K562 (cell line): Measurements from ENCODE around the gene TTC21A. TPM values are rescaled to one million over a fixed set of nuclear protein-coding genes. Genes with fewer than 3 reads are reported as not detected.

Experiments used
- ATAC-seq: fragments of 200-7000 bp; cut with Tn5 transposase; 3 replicates; pipeline ENCODE4 v1.9.1; 2020; ENCODE audit warnings: moderate library complexity
- BruUV-seq: library from RNA; stranded (reverse); fragments of 400-500 nt; replicated peaks from 2 replicates; lab custom pipeline; 2021; lab: Mats Ljungman, UMichigan
- CTCF ChIA-PET: fragments of 300-600 bp; formaldehyde crosslinking; extraction: SDS; loops from one replicate; lab custom pipeline; 2021; ENCODE audit warnings: low intra/inter-chr PET ratio; lab: Yijun Ruan, JAX
- POLR2A ChIA-PET: fragments of 300-600, 350-650 bp; sonication (Branson Sonifier 250); formaldehyde crosslinking; extraction: SDS; loops from one replicate; lab custom pipeline; 2021; ENCODE audit warnings: antibody characterized with exemption, inconsistent platforms; lab: Yijun Ruan, JAX
- DNase-seq, 4 experiments: peaks; one replicate each; pipeline versions ENCODE4 v3.0.0 to v3.0.0-alpha.2; 2011 to 2018; ENCODE audit warnings: low spot score in 3 of 4, mixed read lengths in 3 of 4; ENCODE audit errors: extremely low read depth in 1 of 4
- FAIRE-seq: peaks from 2 replicates; lab custom pipeline; 2011; peaks lifted over from hg19 to GRCh38; lab: Jason Lieb, UNC
- H2AFZ ChIP-seq: 2 replicates; pipeline ENCODE4 v1.6.0; 2011; ENCODE audit warnings: low read depth, low read length, control low read depth, inconsistent platforms
- H3K27ac ChIP-seq: fragments of 200-600 bp; 3 replicates; pipeline ENCODE4 v1.8.0; 2011; ENCODE audit warnings: low read depth, mild to moderate bottlenecking, control low read depth, inconsistent platforms, low read length, moderate library complexity, mixed read lengths; ENCODE audit errors: extremely low read depth
- H3K27me3 ChIP-seq, 2 experiments: fragments of 300-600 bp in 1 of 2; 2 replicates in 1 of 2; 3 replicates in 1 of 2; pipeline versions ENCODE4 v1.6.0 to v1.8.0; 2011; ENCODE audit warnings: inconsistent platforms in 2 of 2, low read length in 2 of 2, mild to moderate bottlenecking in 1 of 2, mixed read lengths in 1 of 2, moderate library complexity in 1 of 2; ENCODE audit not compliant: control insufficient read depth in 2 of 2, insufficient read depth in 2 of 2
- H3K36me3 ChIP-seq: fragments of 300-600 bp; 3 replicates; pipeline ENCODE4 v1.8.0; 2011; ENCODE audit warnings: mild to moderate bottlenecking, low read length, inconsistent platforms; ENCODE audit not compliant: control insufficient read depth, insufficient read depth
- H3K4me1 ChIP-seq, 2 experiments: fragments of 200-600 bp in 1 of 2; replicated peaks in 1 of 2; 2 replicates in 1 of 2; 3 replicates in 1 of 2; pipeline versions ENCODE4 v1.5.1 to v1.8.0; 2011; ENCODE audit warnings: inconsistent platforms in 2 of 2, low read length in 2 of 2, mild to moderate bottlenecking in 1 of 2, mixed read lengths in 1 of 2, moderate library complexity in 1 of 2; ENCODE audit not compliant: control insufficient read depth in 2 of 2, insufficient read depth in 2 of 2
- H3K4me2 ChIP-seq: 2 replicates; pipeline ENCODE4 v1.6.1; 2011; ENCODE audit warnings: low read length, control low read depth, inconsistent platforms, mixed read lengths; ENCODE audit not compliant: insufficient read depth
- H3K4me3 ChIP-seq: fragments of 200-600 bp; sonication (generic), shearing (Covaris generic); 2 replicates; pipeline ENCODE4 v1.5.1; 2016; ENCODE audit warnings: control low read depth, inconsistent platforms
- H3K79me2 ChIP-seq: fragments of 200-600 bp; 3 replicates; pipeline ENCODE4 v1.8.0; 2011; ENCODE audit warnings: low read length, inconsistent platforms; ENCODE audit not compliant: control insufficient read depth, insufficient read depth
- H3K9ac ChIP-seq, 2 experiments: 2 replicates each; pipeline versions ENCODE4 v1.6.0 to v1.6.1; 2011; ENCODE audit warnings: low read depth in 2 of 2, low read length in 2 of 2, control low read depth in 1 of 2, inconsistent platforms in 1 of 2, mild to moderate bottlenecking in 1 of 2, mixed read lengths in 1 of 2; ENCODE audit not compliant: insufficient read depth in 1 of 2
- H3K9me1 ChIP-seq: one replicate; pipeline ENCODE4 v1.6.0; 2011; ENCODE audit warnings: inconsistent platforms, mild to moderate bottlenecking, low read length, moderate library complexity; ENCODE audit not compliant: control insufficient read depth, insufficient read depth
- H3K9me3 ChIP-seq: replicated peaks from 2 replicates; pipeline ENCODE4 v1.5.1; 2011; ENCODE audit warnings: low read depth, low read length, inconsistent platforms; ENCODE audit not compliant: control insufficient read depth, insufficient read depth
- H4K20me1 ChIP-seq: replicated peaks from 2 replicates; pipeline ENCODE4 v1.6.1; 2011; ENCODE audit warnings: low read length, inconsistent platforms, mixed read lengths; ENCODE audit not compliant: control insufficient read depth, insufficient read depth
- CBFB ChIP-seq: sonication (generic); formaldehyde crosslinking; IDR thresholded peaks from 2 replicates; pipeline ENCODE4 v1.4.0; 2020; ENCODE audit warnings: mild to moderate bottlenecking, missing genetic modification reagents
- CC2D1A ChIP-seq: fragments of 450-650 bp; IDR thresholded peaks from 2 replicates; pipeline ENCODE4 v1.6.1; 2017; ENCODE audit warnings: mild to moderate bottlenecking
- ESRRA ChIP-seq: fragments of 450-650 bp; IDR thresholded peaks from 2 replicates; pipeline ENCODE4 v1.6.1; 2014; ENCODE audit warnings: low read depth, mild to moderate bottlenecking, moderate library complexity, borderline replicate concordance
- MAFK ChIP-seq: IDR thresholded peaks from 2 replicates; pipeline ENCODE4 v1.6.1; 2011; ENCODE audit warnings: low read length, improper control_type of control experiment
- USF2 ChIP-seq: sonication (generic); formaldehyde crosslinking; IDR thresholded peaks from 2 replicates; pipeline ENCODE4 v1.5.0; 2020; ENCODE audit warnings: missing genetic modification reagents
- ZNF134 ChIP-seq: fragments of 250-450 bp; sonication (Bioruptor Pico); conservative IDR thresholded peaks from 2 replicates; pipeline ENCODE4 v1.4.0; 2020
- ZNF445 ChIP-seq: fragments of 250-450 bp; sonication (Bioruptor Pico); IDR thresholded peaks from 2 replicates; pipeline ENCODE4 v1.4.0; 2020; ENCODE audit warnings: low read depth, mild to moderate bottlenecking, moderate library complexity
- whole genome bisulfite sequencing: fragments of 100-300 bp; shearing (Covaris generic); methylation state at CpG from one replicate; pipeline ENCODE4 v1.1.6; 2016; ENCODE audit warnings: low coverage, mixed read lengths; ENCODE audit not compliant: insufficient coverage; ENCODE audit errors: missing lambda C conversion rate; 5-methylcytosine and 5-hydroxymethylcytosine counted together
- in situ Hi-C: fragments of 300-500 bp; cut with MboI; formaldehyde crosslinking; loops from 4 replicates; pipeline ENCODE4 v1.15.0; 2018; ENCODE audit warnings: inconsistent platforms, mixed read lengths
- intact Hi-C: fragments of 100-400 bp; cut with micrococcal nuclease; formaldehyde crosslinking; loops from 2 replicates; pipeline ENCODE4 v1.14.2; 2022
- polyA plus RNA-seq, 8 experiments: library from polyadenylated mRNA; depleted of rRNA in 4 of 8; stranded (reverse) in 5 of 8; unstranded in 3 of 8; fragments of >200 nt; fragmentation: Nextera tagmentation in 2 of 8; fragmentation: Illumina TruSeq in 1 of 8; extraction: Ambion mirVana in 2 of 8; extraction: Trizol in 1 of 8; gene quantifications; 2 replicates each; pipeline versions ENCODE4 v1.2.1 to v1.2.3, GENCODE V29; 2011 to 2014; ENCODE audit warnings: inconsistent platforms in 1 of 8, missing spikeins in 1 of 8
- total RNA-seq, 7 experiments: library from RNA; depleted of rRNA in 6 of 7; stranded (reverse); fragments of >200 nt in 6 of 7; fragmentation: Illumina TruSeq in 2 of 7; extraction: Trizol in 2 of 7; gene quantifications; 2 replicates each; pipeline versions ENCODE4 v1.2.1 to v1.2.3, GENCODE V29; 2011 to 2021; ENCODE audit warnings: low replicate concordance in 1 of 7
- TF ChIP-seq, protein P1 (sequence below): fragments of 450-650 bp; IDR thresholded peaks from 2 replicates; pipeline ENCODE4 v1.6.1; 2016; ENCODE audit warnings: mild to moderate bottlenecking, moderate library complexity

Gene TTC21A
- total and polyA plus RNA-seq, 9 of the 15 experiments (the other 6 are each of a cell fraction or from before 2014, with no cell fraction given): 0.22 to 1.4 (median 0.70) TPM

GRCh38 chr3:39149498-39150147 lies 42.1 kb downstream of the TTC21A start:
- CTCF ChIA-PET: no interaction called here
- FAIRE-seq (no peak), ATAC-seq (no peak), DNase-seq (peak in 1 of 4 experiments; percentile 44)
- H3K79me2 ChIP-seq: peaks cover 78% of the 10 kb centered on the region
- no peaks in the 10 kb centered on the region; a peak in 1 of 5 replicates for H3K27me3 ChIP-seq
- H3K4me1 ChIP-seq: peaks cover 66 to 79% of the 10 kb centered on the region in 2 experiments
- intact Hi-C loops (loop anchor here (2.0 kb wide), 1 partner anchor 23 kb away; no protein-coding TSS in a partner anchor), in situ Hi-C loops (no loop called here)
- WGBS: 34% methylated on average over 3 of the region's 3 CpGs
- no peak overlapping the region for H3K4me3 ChIP-seq
- peak overlapping the region; percentile 27; the same call in 2 of the 3 replicates for H3K27ac ChIP-seq
- H2AFZ ChIP-seq: no peak overlapping the region
- H3K4me2 ChIP-seq: peak overlapping the region; percentile 80
- no peaks in the 10 kb centered on the region for H3K9me3 ChIP-seq
- POLR2A ChIA-PET: interaction anchor here (0.8 to 2.1 kb wide), 7 partner anchors 13 to 545 kb away, joined by 3 to 8 read pairs (median 3); partner anchors contain the start of genes GORASP1 and TTC21A
- H3K9me1 ChIP-seq: peaks cover 35% of the 10 kb centered on the region
- no TSS peak for BruUV-seq
- H3K9ac ChIP-seq: peak overlapping the region; percentile 18 to 59; a peak in 3 of 4 replicates
- H3K36me3 ChIP-seq: peaks cover 52% of the 10 kb centered on the region
- peaks cover 63% of the 10 kb centered on the region for H4K20me1 ChIP-seq
- TF ChIP-seq, protein P1, sequence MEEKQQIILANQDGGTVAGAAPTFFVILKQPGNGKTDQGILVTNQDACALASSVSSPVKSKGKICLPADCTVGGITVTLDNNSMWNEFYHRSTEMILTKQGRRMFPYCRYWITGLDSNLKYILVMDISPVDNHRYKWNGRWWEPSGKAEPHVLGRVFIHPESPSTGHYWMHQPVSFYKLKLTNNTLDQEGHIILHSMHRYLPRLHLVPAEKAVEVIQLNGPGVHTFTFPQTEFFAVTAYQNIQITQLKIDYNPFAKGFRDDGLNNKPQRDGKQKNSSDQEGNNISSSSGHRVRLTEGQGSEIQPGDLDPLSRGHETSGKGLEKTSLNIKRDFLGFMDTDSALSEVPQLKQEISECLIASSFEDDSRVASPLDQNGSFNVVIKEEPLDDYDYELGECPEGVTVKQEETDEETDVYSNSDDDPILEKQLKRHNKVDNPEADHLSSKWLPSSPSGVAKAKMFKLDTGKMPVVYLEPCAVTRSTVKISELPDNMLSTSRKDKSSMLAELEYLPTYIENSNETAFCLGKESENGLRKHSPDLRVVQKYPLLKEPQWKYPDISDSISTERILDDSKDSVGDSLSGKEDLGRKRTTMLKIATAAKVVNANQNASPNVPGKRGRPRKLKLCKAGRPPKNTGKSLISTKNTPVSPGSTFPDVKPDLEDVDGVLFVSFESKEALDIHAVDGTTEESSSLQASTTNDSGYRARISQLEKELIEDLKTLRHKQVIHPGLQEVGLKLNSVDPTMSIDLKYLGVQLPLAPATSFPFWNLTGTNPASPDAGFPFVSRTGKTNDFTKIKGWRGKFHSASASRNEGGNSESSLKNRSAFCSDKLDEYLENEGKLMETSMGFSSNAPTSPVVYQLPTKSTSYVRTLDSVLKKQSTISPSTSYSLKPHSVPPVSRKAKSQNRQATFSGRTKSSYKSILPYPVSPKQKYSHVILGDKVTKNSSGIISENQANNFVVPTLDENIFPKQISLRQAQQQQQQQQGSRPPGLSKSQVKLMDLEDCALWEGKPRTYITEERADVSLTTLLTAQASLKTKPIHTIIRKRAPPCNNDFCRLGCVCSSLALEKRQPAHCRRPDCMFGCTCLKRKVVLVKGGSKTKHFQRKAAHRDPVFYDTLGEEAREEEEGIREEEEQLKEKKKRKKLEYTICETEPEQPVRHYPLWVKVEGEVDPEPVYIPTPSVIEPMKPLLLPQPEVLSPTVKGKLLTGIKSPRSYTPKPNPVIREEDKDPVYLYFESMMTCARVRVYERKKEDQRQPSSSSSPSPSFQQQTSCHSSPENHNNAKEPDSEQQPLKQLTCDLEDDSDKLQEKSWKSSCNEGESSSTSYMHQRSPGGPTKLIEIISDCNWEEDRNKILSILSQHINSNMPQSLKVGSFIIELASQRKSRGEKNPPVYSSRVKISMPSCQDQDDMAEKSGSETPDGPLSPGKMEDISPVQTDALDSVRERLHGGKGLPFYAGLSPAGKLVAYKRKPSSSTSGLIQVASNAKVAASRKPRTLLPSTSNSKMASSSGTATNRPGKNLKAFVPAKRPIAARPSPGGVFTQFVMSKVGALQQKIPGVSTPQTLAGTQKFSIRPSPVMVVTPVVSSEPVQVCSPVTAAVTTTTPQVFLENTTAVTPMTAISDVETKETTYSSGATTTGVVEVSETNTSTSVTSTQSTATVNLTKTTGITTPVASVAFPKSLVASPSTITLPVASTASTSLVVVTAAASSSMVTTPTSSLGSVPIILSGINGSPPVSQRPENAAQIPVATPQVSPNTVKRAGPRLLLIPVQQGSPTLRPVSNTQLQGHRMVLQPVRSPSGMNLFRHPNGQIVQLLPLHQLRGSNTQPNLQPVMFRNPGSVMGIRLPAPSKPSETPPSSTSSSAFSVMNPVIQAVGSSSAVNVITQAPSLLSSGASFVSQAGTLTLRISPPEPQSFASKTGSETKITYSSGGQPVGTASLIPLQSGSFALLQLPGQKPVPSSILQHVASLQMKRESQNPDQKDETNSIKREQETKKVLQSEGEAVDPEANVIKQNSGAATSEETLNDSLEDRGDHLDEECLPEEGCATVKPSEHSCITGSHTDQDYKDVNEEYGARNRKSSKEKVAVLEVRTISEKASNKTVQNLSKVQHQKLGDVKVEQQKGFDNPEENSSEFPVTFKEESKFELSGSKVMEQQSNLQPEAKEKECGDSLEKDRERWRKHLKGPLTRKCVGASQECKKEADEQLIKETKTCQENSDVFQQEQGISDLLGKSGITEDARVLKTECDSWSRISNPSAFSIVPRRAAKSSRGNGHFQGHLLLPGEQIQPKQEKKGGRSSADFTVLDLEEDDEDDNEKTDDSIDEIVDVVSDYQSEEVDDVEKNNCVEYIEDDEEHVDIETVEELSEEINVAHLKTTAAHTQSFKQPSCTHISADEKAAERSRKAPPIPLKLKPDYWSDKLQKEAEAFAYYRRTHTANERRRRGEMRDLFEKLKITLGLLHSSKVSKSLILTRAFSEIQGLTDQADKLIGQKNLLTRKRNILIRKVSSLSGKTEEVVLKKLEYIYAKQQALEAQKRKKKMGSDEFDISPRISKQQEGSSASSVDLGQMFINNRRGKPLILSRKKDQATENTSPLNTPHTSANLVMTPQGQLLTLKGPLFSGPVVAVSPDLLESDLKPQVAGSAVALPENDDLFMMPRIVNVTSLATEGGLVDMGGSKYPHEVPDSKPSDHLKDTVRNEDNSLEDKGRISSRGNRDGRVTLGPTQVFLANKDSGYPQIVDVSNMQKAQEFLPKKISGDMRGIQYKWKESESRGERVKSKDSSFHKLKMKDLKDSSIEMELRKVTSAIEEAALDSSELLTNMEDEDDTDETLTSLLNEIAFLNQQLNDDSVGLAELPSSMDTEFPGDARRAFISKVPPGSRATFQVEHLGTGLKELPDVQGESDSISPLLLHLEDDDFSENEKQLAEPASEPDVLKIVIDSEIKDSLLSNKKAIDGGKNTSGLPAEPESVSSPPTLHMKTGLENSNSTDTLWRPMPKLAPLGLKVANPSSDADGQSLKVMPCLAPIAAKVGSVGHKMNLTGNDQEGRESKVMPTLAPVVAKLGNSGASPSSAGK: no peak
- TF ChIP-seq ZNF445 (CRISPR knock-in tag) (no peak), ZNF134 (CRISPR knock-in tag) (peak; percentile 80), ESRRA (no peak), MAFK (no peak), CBFB (CRISPR knock-in tag) (0 out of 2 replicates have a peak, but pooled peaks have one; percentile 37), CC2D1A (no peak), USF2 (no peak)
